ENCODE results near the gene ERICH6B. TPM values are rescaled to one million over a fixed set of nuclear protein-coding genes. Genes with fewer than 3 reads are reported as not detected.

The ERICH6B gene
- total and polyA plus RNA-seq, 7 donors, result not detected

DNA sequence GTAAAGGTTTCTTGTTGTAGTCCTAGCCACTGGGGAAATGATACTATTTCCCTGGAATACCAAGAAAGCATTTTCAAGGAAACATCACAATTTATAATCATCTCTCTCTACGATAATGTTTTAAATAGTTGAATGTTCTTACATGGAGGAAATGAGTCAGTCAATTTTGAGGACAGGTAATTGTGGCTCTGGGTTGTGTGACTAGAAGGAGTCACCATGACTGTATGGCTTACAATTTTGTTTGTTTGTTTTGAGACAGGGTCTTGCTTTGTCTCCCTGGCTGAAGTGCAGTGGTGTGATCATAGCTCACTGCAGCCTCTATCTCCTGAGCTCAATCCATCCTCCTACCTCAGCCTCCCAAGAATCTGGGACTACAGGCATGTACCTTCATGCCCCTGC lies 103.4 kb downstream of the ERICH6B start:
- Histone ChIP-seq H3K27ac (peak overlapping the region in 1 of 4 donors; percentile 31), H3K27me3 (no peaks in the 10 kb centered on the region), H3K4me3 (no peak overlapping the region), H3K36me3 (peaks cover 0 to 90% (median 32%) of the 10 kb centered on the region in 4 donors), H3K4me1 (no peaks in the 10 kb centered on the region), H3K9me3 (no peaks in the 10 kb centered on the region)
- TF ChIP-seq EP300 (IDR thresholded peaks at IDR 0.05), result no peak
- no peak for TF ChIP-seq POLR2A (IDR thresholded peaks at IDR 0.05)
- no peak for TF ChIP-seq POLR2AphosphoS5 (IDR thresholded peaks at IDR 0.05)
- TF ChIP-seq, protein P1, sequence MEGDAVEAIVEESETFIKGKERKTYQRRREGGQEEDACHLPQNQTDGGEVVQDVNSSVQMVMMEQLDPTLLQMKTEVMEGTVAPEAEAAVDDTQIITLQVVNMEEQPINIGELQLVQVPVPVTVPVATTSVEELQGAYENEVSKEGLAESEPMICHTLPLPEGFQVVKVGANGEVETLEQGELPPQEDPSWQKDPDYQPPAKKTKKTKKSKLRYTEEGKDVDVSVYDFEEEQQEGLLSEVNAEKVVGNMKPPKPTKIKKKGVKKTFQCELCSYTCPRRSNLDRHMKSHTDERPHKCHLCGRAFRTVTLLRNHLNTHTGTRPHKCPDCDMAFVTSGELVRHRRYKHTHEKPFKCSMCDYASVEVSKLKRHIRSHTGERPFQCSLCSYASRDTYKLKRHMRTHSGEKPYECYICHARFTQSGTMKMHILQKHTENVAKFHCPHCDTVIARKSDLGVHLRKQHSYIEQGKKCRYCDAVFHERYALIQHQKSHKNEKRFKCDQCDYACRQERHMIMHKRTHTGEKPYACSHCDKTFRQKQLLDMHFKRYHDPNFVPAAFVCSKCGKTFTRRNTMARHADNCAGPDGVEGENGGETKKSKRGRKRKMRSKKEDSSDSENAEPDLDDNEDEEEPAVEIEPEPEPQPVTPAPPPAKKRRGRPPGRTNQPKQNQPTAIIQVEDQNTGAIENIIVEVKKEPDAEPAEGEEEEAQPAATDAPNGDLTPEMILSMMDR (IDR thresholded peaks at IDR 0.05), result no peak
- no peak for DNase-seq
- intact Hi-C loops (cut with DNase I), result loop anchor here (5.0 kb wide), 1 partner anchor 650 kb away; no protein-coding TSS in a partner anchor
- 80 to 85% methylated on average over 1 of the region's 1 CpG for WGBS, 2 donors

- H3K27me3 ChIP-seq, result no peaks in the 10 kb centered on the region
- intact Hi-C loops (cut with DNase I), result loop anchor here (5.0 kb wide), 1 partner anchor 651 kb away; no protein-coding TSS in a partner anchor
- no peak for TF ChIP-seq EP300 (IDR thresholded peaks at IDR 0.05)
- TF ChIP-seq, protein P1 (IDR thresholded peaks at IDR 0.05), result peak; percentile 53 to 93 (median 81)
- H3K36me3 ChIP-seq, result peaks cover 0 to 90% (median 33%) of the 10 kb centered on the region in 4 donors
- H3K4me3 ChIP-seq, result no peak overlapping the region
- 64 to 65% methylated on average over 3 of the region's 3 CpGs for WGBS, 2 donors
- DNase-seq, result no peak
- H3K9me3 ChIP-seq, result no peaks in the 10 kb centered on the region
- no peaks in the 10 kb centered on the region for H3K4me1 ChIP-seq
- H3K27ac ChIP-seq, result peak overlapping the region in 1 of 4 donors; percentile 31
Measured at GRCh38 chr13:45511310-45512097, 104.0 kb downstream of the ERICH6B start.

DNA sequence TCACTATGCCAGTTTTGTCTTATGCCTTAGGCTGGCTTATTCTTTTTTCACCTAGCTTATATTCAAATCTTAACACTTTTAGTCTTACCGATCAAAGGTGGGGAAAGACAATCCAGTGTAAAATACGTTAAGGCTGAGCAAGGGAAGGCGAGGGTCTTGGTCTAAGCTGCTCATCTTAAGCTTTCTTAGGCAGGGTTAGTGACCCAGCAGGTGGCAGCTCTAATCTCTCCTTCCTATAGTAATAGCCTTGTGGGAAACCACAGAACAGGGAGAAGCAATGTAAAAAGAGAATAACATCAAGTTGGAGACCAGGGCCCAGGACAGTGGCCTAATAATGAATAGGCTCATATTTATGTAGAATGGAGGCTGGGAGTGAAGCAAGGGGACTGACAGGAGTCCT lies 104.9 kb downstream of the ERICH6B start:
- intact Hi-C loops (cut with DNase I), result loop anchor here (5.0 kb wide), 1 partner anchor 652 kb away; no protein-coding TSS in a partner anchor
- Histone ChIP-seq H3K27ac (no peak overlapping the region), H3K4me1 (no peaks in the 10 kb centered on the region), H3K36me3 (peaks cover 0 to 90% (median 32%) of the 10 kb centered on the region in 4 donors), H3K4me3 (no peak overlapping the region), H3K27me3 (no peaks in the 10 kb centered on the region), H3K9me3 (no peaks in the 10 kb centered on the region)
- no peak for DNase-seq
- WGBS, 2 donors, result 97% methylated on average over 3 of the region's 3 CpGs
- TF ChIP-seq, protein P1 (IDR thresholded peaks at IDR 0.05), result no peak
- TF ChIP-seq EP300 (IDR thresholded peaks at IDR 0.05), result no peak
- TF ChIP-seq POLR2A (IDR thresholded peaks at IDR 0.05), result no peak
- no peak for TF ChIP-seq POLR2AphosphoS5 (IDR thresholded peaks at IDR 0.05)

- no peak overlapping the region for H3K4me3 ChIP-seq
- H3K27me3 ChIP-seq, result no peaks in the 10 kb centered on the region
- no peaks in the 10 kb centered on the region for H3K4me1 ChIP-seq
- intact Hi-C loops (cut with DNase I), result no loop called here
- TF ChIP-seq, protein P1 (IDR thresholded peaks at IDR 0.05), result no peak
- TF ChIP-seq EP300 (IDR thresholded peaks at IDR 0.05), result no peak
- no peak for TF ChIP-seq POLR2AphosphoS5 (IDR thresholded peaks at IDR 0.05)
- no peak for TF ChIP-seq POLR2A (IDR thresholded peaks at IDR 0.05)
- DNase-seq, result no peak
- H3K36me3 ChIP-seq, result peaks cover 4 to 93% (median 40%) of the 10 kb centered on the region in 4 donors
- H3K9me3 ChIP-seq, result no peaks in the 10 kb centered on the region
- 87 to 90% methylated on average over 7 of the region's 7 CpGs for WGBS, 2 donors
- H3K27ac ChIP-seq, result no peak overlapping the region
Measured at GRCh38 chr13:45508776-45509175, 106.8 kb downstream of the ERICH6B start.

Data from sigmoid colon (tissue), 7 donors.